Lower leg skin (tissue), 3 donors: ENCODE results near the gene COL19A1.

Experiments used
- CTCF ChIP-seq, 3 donors: fragments of 450-650 bp; IDR thresholded peaks; one replicate each; pipeline ENCODE4 v1.5.1; 2016; ENCODE audit warnings: antibody characterized with exemption in 3 of 3, mild to moderate bottlenecking in 3 of 3, moderate library complexity in 2 of 3
- POLR2A ChIP-seq, 2 donors: fragments of 450-650 bp; IDR thresholded peaks; one replicate each; pipeline ENCODE4 v1.6.1; 2016 to 2017; ENCODE audit warnings: antibody characterized with exemption in 2 of 2, mild to moderate bottlenecking in 1 of 2, moderate library complexity in 1 of 2

DNA sequence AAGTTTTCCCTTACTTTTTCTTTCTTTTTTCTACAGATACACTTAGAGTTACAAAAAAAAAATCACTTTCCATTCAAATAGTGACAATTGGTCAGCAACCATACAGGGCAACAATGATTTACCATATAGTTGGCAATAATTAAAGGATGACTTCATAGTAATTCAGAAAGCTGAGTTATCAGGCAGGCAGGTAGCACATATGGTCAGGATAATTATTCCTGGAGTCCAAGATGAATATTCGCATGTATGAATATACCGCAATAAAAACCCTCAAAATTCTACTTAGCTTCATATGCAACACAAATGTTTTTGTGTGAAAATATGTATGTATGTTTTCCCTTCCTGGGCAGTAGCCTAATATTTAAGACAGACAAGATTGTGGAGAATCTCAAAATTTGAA lies 34.5 kb downstream of the COL19A1 start:
- TF ChIP-seq CTCF (IDR thresholded peaks at IDR 0.05), result no peak
- no peak for TF ChIP-seq POLR2A (IDR thresholded peaks at IDR 0.05)
